HCT116 (cell line): ENCODE results near the gene TMEM63B.

Source experiments
- EZH2phosphoT487 ChIP-seq: fragments of 200-600 bp; IDR thresholded peaks from 2 replicates; pipeline ENCODE4 v1.6.1; 2018; ENCODE audit warnings: antibody characterized with exemption, borderline replicate concordance
- POLR2A ChIP-seq: IDR thresholded peaks from 2 replicates; pipeline ENCODE4 v1.7.0; 2011; ENCODE audit warnings: borderline replicate concordance; ENCODE audit not compliant: insufficient read depth, insufficient read length; ENCODE audit errors: extremely low read depth
- POLR2AphosphoS5 ChIP-seq: IDR thresholded peaks from 2 replicates; pipeline ENCODE4 v1.6.1; 2011; ENCODE audit warnings: mild to moderate bottlenecking, low read depth, low read length, moderate library complexity
- SIN3A ChIP-seq: IDR thresholded peaks from 2 replicates; pipeline ENCODE4 v1.6.1; 2012; ENCODE audit warnings: low read depth
- TCF7L2 ChIP-seq: IDR thresholded peaks from 2 replicates; pipeline ENCODE4 v1.7.0; 2011; ENCODE audit warnings: borderline replicate concordance, inconsistent platforms; ENCODE audit not compliant: insufficient read depth, insufficient read length; ENCODE audit errors: extremely low read depth
- ZNF274 ChIP-seq: fragments of 200-500 bp; sonication (Bioruptor generic); IDR thresholded peaks from 2 replicates; pipeline ENCODE4 v1.6.1; 2014; ENCODE audit warnings: mild to moderate bottlenecking, low read depth, low read length, inconsistent platforms
- TF ChIP-seq, protein P1 (sequence below), 3 experiments: fragments of 200-600 bp in 1 of 3; sonication (generic) in 1 of 3; IDR thresholded peaks in 2 of 3; conservative IDR thresholded peaks in 1 of 3; 2 replicates each; pipeline ENCODE4 v1.5.1; 2012 to 2017; ENCODE audit warnings: low read depth in 2 of 3, low read length in 2 of 3, antibody characterized with exemption in 1 of 3, borderline replicate concordance in 1 of 3, control low read depth in 1 of 3, mild to moderate bottlenecking in 1 of 3, mixed read lengths in 1 of 3, mixed run types in 1 of 3, moderate library complexity in 1 of 3; ENCODE audit not compliant: insufficient read depth in 1 of 3
- TF ChIP-seq, protein P2 (sequence below): IDR thresholded peaks from 2 replicates; pipeline ENCODE4 v1.6.1; 2012

DNA sequence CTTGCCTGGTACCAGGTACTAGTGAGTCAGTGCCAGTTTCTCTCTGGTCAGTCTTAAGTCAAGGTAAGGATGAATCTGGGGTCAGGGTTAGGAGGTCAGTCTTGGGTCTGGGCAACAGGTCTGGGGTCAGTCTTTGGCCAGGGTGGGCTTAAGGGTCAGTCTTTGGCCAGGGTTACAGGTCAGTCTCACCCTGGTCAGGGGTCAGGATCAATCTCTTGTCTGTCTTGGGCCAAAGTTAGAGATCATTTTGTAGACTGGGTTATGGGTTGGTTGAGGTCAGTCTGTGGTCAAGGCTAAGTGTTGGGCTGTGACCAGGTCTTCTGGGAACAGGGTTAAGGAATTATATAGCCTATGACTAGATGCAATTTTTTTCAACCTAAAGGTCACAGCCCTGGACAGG, 18.5 kb downstream of the TMEM63B start:
- TF ChIP-seq POLR2AphosphoS5 (no peak), SIN3A (no peak), POLR2A (no peak), EZH2phosphoT487 (no peak), TCF7L2 (no peak), ZNF274 (no peak)
- TF ChIP-seq, protein P1, sequence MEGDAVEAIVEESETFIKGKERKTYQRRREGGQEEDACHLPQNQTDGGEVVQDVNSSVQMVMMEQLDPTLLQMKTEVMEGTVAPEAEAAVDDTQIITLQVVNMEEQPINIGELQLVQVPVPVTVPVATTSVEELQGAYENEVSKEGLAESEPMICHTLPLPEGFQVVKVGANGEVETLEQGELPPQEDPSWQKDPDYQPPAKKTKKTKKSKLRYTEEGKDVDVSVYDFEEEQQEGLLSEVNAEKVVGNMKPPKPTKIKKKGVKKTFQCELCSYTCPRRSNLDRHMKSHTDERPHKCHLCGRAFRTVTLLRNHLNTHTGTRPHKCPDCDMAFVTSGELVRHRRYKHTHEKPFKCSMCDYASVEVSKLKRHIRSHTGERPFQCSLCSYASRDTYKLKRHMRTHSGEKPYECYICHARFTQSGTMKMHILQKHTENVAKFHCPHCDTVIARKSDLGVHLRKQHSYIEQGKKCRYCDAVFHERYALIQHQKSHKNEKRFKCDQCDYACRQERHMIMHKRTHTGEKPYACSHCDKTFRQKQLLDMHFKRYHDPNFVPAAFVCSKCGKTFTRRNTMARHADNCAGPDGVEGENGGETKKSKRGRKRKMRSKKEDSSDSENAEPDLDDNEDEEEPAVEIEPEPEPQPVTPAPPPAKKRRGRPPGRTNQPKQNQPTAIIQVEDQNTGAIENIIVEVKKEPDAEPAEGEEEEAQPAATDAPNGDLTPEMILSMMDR (IDR thresholded peaks at IDR 0.05 in 2 of 3, conservative IDR thresholded peaks at IDR 0.05 in 1 of 3; ENCODE audit: borderline replicate concordance in 1 of 3, insufficient read depth in 1 of 3, low read depth in 2 of 3, low read length in 2 of 3), result no peak
- TF ChIP-seq, protein P2, sequence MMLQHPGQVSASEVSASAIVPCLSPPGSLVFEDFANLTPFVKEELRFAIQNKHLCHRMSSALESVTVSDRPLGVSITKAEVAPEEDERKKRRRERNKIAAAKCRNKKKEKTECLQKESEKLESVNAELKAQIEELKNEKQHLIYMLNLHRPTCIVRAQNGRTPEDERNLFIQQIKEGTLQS, result no peak
